Right hindlimb (tissue), 1 donor: Measurements from ENCODE around the gene NRDE2.

Source experiments
- DNase-seq: peaks from one replicate; pipeline ENCODE4 v3.0.0-alpha.2; 2018

The NRDE2 gene

DNA sequence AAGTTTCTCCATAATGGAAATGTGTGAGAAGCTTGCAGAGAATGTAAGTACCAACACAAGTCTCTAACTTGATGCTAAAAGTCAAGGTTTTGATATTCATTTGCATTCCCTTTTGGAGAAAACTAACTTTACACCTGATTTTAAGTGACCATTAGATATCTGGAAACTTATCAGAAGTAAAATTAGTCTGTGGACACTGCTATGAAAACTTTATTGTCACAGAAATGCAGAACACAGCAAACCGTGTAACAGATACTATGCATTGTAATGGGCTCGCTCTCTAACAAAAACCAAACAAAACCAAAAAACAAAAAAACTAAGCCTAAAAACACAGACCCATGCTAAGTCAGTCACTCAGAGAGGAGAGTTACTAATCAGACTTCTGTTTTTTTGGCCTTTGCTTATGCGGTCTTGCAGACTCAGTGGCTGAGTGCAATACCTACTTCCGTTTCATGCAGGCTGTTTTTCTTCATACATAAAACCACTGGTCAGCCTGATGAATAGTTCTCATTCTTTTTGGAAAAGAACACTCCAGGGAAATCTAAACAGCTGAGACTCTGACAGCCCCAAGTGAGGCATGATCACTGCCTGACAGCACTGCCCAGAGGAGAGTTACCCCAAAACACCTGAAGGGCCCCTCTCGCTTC lies 35.7 kb downstream of the NRDE2 start:
- no peak for DNase-seq

DNA sequence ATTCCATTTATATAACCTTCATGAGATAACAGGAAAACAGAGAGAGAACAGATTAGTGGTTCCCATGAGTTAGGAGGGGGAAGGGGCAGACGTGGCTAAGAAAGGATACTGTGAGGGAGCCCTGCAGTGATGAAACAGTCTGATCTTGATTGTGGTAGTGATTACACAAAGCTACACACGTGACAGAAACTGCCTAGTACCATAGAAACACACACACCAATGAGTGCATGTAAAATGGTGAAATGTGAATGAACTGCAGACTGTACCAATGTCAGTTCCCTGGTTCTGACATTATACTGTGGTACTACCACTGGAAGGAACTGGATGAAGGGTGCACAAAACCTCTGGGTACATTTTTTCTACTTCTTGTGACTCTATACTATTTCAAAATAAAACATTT lies 36.9 kb downstream of the NRDE2 start:
- DNase-seq, result no peak

DNA sequence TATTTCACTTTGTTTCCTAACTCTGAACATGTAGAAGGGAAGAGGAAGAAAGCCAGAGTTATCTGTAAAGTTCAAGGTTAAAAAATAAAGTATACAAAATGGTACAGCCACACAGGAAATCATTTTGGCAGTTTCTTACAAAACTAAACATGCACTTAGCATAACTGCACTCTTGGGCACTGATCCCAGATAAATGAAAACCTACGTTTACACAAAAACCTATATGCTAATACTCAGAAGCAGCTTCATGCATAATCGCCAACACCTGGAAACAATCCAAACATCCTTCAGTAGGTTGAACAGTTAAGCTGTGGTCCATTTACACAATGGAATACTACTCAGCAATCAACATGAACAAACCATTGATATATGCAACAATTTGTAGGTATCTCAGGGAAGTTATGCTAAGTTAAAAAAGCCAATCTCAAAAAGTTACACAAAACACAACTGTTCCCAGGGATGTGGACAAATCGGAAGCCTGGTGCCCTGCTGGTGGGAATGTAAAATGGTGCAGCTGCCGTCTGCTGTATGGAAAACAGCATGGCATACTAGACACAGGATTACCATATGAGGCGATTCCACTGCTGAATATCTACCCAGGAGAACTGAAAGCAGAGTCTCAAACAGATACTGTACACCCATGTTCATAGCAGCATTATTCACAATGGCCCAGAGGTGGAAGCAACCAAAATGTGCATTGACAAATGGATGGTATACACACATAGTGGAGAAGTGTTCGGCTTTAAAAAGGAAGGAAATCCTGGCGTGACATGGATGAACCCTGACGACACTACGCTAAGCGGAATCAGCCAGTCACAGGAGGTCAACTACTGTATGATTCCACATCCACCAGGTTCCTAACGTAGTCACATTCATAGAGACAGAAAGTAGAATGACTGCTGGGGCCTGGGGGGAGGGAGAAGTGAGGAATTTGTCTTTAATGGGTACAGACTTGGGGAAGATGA lies 37.7 kb downstream of the NRDE2 start:
- DNase-seq, result no peak

- DNase-seq, result no peak
Observed at GRCh38 chr14:90291699-90292098, 40.0 kb downstream of the NRDE2 start.

DNA sequence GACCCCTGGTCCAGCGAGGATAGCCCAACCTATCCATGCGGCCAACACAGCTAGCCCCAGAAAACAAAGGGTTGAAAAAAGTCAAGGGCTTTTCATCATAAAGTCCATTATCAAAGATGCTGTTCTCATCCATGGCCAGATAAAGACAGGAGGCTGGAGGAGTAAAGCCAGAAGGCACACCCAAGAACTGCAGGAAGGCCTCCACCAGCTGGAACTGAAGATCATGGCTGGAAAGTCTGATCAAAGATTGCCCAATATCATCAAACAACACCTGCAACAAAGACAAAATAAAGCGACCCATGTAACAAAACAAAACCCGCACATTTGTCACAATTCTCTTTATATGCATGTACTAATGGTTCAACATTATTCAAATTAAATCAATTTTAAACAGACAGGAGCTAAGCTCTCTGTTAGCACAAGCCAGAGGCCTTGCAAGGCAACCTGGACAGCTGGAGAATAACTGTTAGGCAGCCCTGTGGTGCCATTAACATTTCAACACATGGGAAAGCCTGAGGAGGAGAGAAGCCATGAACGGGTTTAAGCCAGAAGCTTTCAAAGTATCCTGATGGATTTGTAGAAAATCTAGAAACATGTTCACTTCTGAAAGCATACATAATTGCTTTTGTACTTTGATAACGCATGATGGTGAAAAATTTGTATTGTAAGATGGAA lies 41.3 kb downstream of the NRDE2 start:
- no peak for DNase-seq

DNA sequence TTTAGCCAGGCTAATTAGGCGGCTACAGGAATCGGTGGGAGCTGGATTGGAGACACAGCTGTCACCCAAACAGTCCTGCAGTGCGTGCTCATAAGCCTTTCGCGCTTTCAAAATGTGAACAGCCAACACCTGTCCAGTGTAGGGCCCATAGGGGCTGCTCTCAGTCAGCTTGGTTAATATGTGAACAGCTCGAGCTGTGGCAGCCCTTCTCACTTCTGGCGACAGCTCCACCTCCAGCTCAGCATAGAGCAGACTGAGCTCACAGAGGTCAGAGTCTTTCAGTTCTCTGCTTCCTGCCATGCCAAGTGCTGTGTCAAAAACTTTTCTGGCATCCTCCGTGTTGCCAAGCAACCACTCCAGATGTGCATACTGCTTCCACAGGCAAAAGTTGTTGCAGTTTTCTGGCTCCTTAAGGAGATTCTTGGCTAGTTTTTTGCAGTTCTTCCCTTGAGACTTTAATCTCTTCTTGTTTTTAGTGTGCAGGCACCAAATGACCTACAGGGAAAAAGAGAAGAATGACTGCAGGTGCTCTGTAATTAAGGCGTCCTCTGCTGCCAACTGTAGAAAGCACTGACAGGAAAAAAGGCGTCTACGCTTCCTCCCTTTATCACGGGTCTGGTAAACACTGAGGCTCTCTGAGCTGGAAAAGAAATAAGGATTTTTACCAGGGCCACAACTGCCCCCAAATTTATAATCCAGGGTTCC lies 42.9 kb downstream of the NRDE2 start:
- DNase-seq, result peak; percentile 64

DNA sequence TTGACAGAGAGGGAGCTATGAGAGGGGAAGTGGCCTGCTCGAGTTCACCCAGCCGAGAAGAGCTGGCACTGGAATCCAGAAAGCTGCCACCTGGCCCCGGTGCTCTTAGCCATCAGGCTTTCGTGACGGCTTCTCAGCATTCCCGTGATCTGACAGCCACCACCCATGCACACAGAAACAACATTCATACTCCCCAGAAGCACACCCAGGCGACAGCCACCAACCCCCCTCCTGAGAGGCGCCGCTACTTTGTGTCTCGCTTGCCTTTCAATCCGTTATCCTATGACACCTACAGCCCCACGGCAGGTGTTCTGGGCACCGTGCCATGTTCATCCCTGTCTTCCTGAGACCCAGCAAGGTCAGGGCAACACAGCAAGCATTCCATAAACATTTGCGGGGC lies 44.0 kb downstream of the NRDE2 start:
- DNase-seq, result no peak

DNA sequence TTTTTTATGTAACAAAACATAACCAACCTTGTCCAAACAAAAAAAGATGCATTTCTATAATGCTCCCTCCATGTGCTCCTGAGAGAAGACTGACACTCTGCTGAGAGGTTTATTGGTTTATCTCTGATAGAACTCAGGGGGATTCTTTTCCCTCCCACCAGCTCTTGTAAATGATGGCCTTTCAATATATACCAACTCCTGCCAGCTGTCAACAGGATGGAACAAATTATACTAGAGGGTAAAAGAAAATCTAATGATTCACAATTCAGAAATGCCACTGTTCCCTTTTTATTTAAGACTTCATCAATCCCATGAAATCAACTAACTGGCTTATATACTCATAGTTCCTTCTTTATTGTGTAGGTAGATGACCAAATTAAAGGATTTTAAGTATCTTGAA lies 50.0 kb downstream of the NRDE2 start:
- no peak for DNase-seq

DNA sequence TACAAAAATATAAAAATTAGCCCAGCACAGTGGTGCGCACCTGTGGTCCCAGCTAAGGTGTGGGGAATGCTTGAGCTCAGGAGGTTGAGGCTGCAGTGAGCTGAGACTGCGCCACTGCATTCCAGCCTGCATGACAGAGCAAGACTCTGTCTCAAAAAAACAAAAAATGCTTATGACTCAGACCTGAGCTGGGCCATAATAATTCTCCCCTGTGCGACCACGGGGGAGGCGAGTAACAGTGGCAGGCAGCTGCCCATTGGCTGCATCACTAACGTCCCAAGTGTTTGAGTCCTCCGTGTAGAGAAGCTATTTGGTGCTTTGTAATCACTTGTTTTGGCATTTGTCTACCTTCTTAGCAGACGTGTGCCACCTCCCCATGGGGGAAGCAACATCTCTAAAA lies 50.5 kb downstream of the NRDE2 start:
- DNase-seq, result no peak

GRCh38 chr14:90280096-90280495 lies 51.6 kb downstream of the NRDE2 start:
- no peak for DNase-seq

DNA sequence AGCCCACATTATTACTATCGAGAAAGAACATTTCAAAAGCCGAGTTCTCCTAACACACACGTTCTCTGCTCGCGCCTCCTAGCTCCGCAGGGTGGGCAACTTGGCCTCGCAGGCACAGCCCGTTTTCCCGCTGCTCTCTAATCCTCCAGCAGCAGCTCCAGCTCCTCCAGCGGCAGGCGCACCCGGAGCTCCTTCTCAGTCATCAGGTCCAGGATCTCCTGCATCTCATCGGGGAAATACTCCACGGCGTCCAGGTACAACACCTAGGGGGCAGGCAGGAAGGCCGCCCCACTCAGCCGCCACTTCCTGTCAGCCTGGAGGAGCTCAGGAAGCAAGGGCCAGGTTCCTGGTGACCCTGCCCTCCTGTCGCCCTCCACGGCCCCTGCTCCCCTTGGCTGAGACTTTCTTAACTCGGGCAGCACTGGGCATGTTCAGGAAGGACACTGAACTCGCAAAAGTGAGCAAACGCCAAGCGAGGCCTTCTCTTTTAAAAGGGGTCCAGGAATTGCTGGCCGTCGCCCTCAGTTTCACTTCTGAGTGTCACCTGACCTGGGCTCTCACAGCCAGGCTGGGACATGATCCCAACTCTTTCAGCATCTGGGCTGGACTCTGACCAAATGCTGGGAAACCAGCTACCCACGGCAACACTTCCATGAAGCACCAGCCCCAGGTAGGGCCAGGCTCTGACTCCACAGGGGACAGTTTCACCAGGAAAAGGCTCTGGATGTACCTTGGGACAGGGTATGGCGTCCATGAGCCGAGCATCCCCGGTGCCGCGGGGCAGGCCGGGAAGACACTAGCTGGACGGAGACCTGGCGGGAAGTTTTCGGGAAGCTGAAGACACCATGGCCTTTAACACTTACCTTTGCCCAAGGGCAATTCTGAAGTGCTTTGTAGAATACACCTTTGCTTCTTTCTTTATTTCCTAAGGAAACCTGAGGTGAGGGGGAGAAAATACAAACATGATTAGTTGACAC lies 53.3 kb downstream of the NRDE2 start:
- no peak for DNase-seq

DNA sequence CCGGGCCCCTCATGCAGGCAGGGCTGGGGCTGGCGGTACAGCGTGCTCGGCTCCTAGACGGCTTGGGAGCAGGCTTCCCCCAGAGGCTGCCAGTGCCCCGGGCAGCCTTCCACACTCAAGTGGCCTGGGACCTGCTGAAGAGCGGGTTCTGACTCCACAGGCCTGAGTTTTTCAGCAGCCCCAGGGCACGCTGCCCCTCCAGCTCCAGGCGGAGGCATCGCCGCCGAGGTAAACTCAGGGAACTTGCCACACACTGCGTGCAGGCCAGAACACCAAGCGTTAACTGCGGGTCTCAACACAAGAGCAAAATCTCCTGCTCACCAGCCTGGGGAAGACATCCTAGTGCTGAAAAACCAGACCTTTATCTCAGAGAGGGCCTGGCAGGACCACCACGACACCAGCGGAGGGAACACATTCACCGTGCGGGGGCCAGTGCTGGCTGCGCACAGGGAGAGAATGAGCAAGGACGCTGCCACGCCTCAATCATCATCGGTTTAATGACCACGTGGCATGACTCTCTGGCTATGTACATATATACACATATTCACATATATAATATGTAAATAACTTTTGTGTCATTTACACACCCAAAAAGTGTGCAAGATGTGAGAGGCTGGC lies 54.1 kb downstream of the NRDE2 start:
- DNase-seq, result no peak

GRCh38 chr14:90276646-90277367 lies 54.9 kb downstream of the NRDE2 start:
- DNase-seq, result no peak

DNA sequence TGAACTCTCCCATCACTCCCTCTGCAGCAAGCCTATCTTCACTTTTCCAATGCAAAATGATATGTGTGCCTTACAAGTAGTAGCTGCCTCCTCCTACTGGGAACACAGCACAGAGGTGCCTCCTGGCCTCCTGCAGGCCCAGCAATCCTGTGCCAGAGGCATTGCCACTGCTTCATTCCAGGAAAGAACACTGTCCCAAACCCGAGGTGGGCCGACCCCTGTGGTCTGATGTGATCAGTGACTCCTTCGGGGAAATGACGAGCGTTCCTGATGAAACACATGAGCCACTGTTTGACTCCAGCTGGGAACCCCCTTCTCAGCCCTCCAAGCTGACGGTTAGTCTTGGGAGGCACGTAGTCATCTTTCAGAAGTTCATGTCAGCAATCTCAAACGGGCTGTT lies 55.9 kb downstream of the NRDE2 start:
- no peak for DNase-seq

GRCh38 chr14:90275458-90275814 lies 56.3 kb downstream of the NRDE2 start:
- no peak for DNase-seq

DNA sequence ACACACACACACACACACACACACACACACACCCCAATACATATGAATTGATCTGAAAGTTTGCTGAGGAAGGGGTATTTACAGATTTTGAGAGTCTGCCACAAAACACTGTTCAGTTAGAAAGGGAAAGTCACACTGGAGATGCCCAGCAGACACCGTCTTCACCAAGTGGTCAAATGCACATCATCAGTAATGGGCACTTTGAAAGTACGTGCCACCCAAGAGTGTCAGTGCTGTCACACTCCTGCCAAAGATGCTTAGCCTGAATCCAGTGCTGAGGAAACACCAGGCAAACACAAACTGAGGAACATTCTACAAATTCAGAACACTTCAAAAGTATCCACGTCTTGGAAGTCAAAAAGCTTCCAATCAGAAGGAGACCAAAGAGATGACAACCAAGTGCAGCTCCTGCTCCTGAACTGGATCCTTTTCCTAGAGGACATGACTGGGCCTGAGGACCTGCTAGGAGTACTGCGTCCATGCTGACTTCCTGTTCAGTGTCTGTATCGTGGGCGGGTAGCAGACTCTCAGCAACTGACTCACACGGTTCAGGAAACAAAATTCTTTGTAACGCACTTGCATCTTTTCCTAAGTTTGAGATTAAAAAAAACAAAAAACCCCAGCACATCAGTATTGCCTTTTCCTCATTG lies 56.8 kb downstream of the NRDE2 start:
- DNase-seq, result no peak

DNA sequence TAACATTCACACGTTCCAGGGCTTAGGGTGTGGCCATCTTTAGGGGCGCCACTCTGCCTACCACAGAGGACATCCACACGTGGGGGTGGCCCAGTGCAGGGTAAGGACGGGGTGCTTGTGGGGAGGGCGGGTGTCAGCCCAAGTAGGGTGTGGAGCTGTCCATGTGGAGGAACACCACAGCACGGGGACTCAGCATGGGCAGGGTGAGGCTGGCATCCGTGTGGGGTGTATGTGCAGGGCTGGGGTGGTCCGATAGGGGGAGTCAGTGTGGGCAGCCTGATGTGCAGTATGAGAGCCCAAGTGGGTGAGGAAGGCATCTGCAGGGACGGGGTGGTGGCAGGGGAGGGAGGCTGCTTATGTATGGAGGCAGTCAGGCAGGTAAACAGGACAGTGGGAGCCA lies 57.7 kb downstream of the NRDE2 start:
- no peak for DNase-seq

DNA sequence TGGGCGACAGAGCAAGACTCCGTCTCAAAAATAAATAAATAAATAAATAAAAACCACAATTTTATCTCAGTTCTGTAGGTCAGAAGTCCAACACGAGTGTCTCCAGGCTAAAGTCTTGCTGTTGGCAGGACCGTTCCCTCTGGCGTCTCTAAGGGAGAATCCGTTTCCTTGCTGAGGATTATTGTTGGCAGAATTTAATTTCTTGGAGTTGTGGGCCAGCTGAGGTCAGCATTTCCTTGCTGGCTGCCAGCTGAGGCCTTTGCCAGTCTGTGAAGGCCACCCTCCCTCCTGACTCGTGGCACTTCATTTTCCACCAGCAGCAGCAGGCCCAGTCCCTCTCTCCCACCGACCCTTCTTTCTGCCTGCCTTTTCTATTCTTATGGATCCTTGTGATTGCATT lies 58.2 kb downstream of the NRDE2 start:
- peak; percentile 55 for DNase-seq

GRCh38 chr14:90272523-90272922 lies 59.2 kb downstream of the NRDE2 start:
- DNase-seq, result no peak

DNA sequence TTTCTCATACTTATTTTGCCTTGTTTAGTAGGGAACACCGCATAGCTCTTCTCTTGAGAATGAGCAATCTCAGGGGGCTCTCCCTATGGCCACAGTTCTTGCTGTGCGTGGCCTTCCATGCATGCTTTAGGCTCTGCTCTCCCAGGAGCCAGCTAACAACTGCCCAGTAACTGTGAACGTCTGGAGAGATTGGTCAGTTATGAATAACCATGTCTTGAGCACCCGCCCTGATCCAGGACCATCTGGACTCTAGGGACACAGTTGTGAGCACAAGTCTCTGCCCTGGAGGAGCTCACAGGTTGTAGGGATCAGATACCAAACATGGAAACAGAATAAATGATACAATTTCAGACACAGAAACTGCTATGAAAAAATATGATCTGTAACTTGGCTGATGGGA lies 63.3 kb downstream of the NRDE2 start:
- no peak for DNase-seq
